Urinary bladder (tissue), 4 donors: ENCODE data around the gene ITGB1. TPM values are rescaled to one million over a fixed set of nuclear protein-coding genes. Genes with fewer than 3 reads are reported as not detected.
A peak's percentile ranks its signal among the peaks of the same experiment; 100 is the strongest.

ENCODE experiments used
- DNase-seq: peaks from one replicate; pipeline ENCODE4 v3.0.0-alpha.2; 2015; ENCODE audit errors: extremely low spot score
- H3K27ac ChIP-seq: one replicate; pipeline ENCODE4 v1.5.1; 2013; ENCODE audit warnings: low read depth, mild to moderate bottlenecking, moderate library complexity
- H3K36me3 ChIP-seq: one replicate; pipeline ENCODE4 v1.6.1; 2013; ENCODE audit warnings: mild to moderate bottlenecking, moderate library complexity; ENCODE audit not compliant: insufficient read depth
- H3K4me1 ChIP-seq: one replicate; pipeline ENCODE4 v1.6.1; 2013; ENCODE audit warnings: mild to moderate bottlenecking, moderate library complexity; ENCODE audit not compliant: insufficient read depth
- H3K4me3 ChIP-seq: one replicate; pipeline ENCODE4 v1.5.1; 2013; ENCODE audit warnings: low read depth, low read length
- WGBS: extraction: QIAGEN DNeasy Blood & Tissue Kit; methylation state at CpG from one replicate; pipeline ENCODE4 v1.1.7; 2013; 5-methylcytosine and 5-hydroxymethylcytosine counted together
- polyA plus RNA-seq: library from polyadenylated mRNA; stranded (reverse); fragments of 200-250 nt; gene quantifications from one replicate; pipeline ENCODE4 v1.2.3, GENCODE V29; 2013
- total RNA-seq: library from RNA; depleted of rRNA; stranded (reverse); fragments of >200 nt; gene quantifications from one replicate; pipeline ENCODE4 v1.2.3, GENCODE V29; 2014
- donor health status: healthy with polysubstance abuse.
- donor health status: healthy.

The ITGB1 gene
- total and polyA plus RNA-seq, 2 donors, result 527 to 1,010 TPM

DNA sequence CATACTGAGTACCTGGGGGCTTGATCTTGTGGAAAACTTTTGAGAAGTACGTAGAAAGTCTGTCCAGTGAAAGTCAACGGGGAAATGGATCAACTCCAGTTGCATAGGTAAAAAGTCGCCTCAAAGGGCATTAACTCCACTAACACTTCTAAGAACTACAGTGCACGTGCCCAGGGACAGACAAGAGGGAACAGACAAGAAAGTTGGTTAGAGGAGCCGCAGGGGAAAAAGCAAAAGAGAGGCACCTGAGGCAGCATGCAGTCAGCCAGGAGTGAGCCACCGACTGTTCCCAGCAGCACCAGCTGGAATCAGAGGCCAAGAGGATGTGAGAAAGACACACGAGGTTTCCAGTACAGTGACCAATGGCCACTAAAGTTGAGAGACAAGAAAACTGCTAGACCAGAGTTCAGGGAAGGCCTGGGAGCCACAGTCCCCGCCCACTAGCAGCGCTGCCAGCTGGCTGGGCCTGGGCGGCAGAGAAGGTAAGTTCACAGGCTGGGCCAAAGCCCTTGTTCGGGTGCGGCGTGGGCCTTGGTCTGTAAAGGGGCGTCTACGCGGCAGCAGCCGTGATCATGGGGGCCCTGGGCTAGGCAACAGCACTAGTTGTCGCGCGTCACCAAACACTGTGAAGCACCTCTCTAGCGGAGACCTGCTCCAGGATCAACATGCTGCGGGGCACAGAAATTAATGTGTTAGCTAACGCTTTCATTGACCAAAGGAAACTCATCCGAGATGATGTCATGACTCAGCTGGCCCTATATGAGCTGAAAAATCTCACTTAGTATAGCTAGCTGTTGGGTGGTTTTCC, 14.0 kb downstream of the ITGB1 start:
- no peak for DNase-seq
- H3K27ac ChIP-seq, result no peak overlapping the region
- no peak overlapping the region for H3K4me3 ChIP-seq
- H3K4me1 ChIP-seq, result peaks cover 3% of the 10 kb centered on the region
- WGBS, result 84% methylated on average over 24 of the region's 24 CpGs
- H3K36me3 ChIP-seq, result no peaks in the 10 kb centered on the region

DNA sequence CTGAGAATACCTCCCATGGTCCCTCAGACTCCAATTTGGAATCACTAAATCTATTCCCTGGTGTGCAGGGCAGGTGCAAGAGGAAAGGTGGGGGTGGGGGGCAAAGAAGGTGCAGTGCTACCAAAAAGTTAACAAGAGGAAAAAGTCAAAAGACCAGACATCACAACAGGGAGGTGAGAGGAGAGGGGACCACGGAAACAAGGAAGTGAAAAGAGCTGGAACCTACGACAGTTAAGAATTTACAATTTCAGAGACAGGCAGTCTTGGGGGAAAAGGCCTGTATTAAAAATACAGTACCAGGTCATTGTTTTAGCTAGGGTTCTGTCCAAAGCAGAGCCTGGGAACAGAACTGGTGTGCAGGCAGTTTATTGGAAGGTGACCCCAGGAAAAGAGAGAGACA, 14.6 kb downstream of the ITGB1 start:
- WGBS, result 52% methylated on average over 2 of the region's 2 CpGs
- Histone ChIP-seq H3K27ac (no peak overlapping the region), H3K4me3 (no peak overlapping the region), H3K4me1 (peaks cover 3% of the 10 kb centered on the region), H3K36me3 (no peaks in the 10 kb centered on the region)
- no peak for DNase-seq

DNA sequence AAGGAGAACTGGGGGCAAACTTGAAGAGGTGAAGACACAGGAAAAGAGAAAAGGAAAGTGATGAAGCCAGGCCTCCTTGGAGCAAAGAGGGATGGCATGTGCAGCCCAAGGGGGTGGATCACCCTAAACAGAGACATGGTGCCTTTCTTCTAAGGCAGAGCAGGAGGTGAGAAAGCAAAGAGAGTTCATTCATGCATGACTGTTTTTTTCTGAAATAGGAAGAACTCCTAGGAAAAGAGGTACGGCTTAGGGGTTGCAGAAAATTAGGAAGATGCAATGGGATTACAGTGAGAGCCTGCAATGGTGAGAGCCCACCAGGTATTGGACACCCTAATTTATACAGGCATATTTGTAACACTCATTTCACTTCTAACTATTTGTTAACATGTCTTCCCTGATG, 15.9 kb downstream of the ITGB1 start:
- peaks cover 3% of the 10 kb centered on the region for H3K4me1 ChIP-seq
- 98% methylated on average over 1 of the region's 1 CpG for WGBS

DNA sequence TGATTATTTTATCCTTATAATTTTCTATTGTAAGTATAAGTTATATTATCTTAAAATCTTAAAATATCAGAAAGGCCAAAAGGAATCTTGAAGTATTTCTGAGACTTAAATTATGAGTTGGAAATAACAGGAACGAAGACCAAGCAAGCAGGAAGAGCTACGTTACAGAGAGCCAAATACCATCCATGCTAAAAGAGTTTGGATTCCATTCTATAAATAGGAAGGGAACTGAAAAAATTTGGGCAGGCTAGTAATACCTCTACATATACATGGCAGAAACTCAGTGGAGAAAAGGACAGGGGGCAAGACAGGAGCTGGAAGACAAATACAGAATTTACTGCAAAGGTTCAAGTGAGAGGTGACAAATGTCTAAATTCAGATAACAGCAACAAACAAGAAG, 16.7 kb downstream of the ITGB1 start:
- Histone ChIP-seq H3K27ac (no peak overlapping the region), H3K4me3 (no peak overlapping the region), H3K36me3 (no peaks in the 10 kb centered on the region), H3K4me1 (peaks cover 3% of the 10 kb centered on the region)
- DNase-seq, result no peak
- WGBS, result 10% methylated on average over 2 of the region's 2 CpGs

More for the DNA sequence above, 15.9 kb downstream of the ITGB1 start:
- no peaks in the 10 kb centered on the region for H3K36me3 ChIP-seq
- H3K4me3 ChIP-seq, result no peak overlapping the region
- H3K27ac ChIP-seq, result no peak overlapping the region
- DNase-seq, result no peak

DNA sequence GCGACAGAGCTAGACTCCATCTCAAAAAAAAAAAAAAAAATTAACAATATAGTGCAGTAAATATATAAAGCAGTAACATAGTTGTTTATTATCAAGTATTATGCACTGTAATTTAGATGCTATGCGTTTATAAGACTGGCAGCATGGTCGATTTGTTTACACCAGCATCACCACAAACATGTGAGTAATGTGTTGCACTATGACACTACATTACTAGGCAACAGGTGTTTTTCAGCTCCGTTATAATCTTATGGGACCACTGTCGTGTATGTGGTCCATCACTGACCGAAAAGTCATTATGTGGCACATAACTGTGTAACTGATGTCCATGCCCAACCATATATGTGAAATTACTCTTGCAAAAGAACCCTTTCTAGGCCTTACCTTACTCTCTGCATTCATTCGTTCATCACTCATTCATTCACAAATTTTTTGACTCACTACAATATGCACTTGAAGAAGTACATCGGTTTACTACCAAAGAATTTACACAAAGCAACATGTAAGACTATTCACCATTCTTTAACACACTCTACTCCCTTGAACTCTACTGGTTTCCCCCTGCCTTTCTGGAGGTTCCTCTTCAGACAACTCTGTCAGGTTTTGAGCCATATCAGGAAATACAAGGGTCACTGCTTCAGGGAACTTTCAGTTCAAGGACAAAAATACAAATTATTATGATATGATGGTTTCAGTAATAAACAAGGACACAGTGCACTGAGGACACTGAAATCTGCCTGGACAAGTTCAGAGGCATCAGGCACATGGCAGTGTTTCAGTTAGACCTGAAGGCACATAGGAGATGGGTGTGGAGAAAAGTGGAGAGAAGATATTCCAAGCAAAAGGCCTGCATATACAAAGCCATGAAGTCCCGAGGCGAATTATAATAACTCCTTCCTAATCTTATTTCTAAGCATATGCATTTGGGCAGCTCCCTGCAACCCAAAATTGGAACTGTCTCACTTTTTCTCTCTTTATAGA, 17.4 kb downstream of the ITGB1 start:
- Histone ChIP-seq H3K36me3 (no peaks in the 10 kb centered on the region), H3K4me3 (no peak overlapping the region), H3K27ac (no peak overlapping the region), H3K4me1 (peaks cover 3% of the 10 kb centered on the region)
- WGBS, result 61% methylated on average over 10 of the region's 10 CpGs
- DNase-seq, result no peak

DNA sequence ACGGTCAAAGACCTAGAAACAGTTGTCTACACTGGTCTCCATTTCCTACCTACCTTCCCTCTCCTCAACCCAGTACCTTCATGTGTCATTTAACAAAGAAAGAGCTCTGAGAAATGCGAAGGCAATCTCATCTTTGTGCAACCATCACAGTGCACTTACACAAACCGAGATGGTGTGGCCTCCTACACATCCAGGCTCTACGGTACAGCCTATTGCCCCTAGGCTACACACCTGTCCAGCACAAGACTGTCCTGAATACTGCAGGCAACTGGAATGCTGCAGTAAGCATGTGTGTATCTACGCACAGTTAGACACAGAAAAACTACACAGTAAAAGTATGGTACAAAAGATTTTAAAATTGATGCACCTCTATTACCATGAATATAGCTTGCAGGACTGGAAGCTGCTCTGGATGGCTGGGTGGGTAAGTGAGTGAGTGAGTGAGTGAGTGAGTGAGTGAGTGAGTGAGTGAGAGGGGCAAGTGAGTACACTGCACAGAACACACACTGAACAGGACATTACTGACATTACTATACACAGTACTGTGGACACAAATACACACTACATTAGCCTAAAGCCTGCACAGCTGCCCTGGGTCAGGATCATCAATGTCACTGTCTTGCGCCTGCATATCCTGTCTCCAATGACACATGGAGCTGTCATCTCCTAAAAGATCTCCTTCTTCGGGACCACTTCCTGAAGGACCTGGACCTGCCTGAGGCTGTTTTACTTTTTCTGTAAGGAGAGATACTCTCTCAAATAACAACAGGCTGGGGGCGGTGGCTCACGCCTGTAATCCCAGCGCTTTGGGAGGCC, 18.5 kb downstream of the ITGB1 start:
- WGBS, result 88% methylated on average over 10 of the region's 10 CpGs
- H3K4me1 ChIP-seq, result peaks cover 3% of the 10 kb centered on the region
- no peaks in the 10 kb centered on the region for H3K36me3 ChIP-seq
- no peak for DNase-seq
- no peak overlapping the region for H3K4me3 ChIP-seq
- no peak overlapping the region for H3K27ac ChIP-seq

DNA sequence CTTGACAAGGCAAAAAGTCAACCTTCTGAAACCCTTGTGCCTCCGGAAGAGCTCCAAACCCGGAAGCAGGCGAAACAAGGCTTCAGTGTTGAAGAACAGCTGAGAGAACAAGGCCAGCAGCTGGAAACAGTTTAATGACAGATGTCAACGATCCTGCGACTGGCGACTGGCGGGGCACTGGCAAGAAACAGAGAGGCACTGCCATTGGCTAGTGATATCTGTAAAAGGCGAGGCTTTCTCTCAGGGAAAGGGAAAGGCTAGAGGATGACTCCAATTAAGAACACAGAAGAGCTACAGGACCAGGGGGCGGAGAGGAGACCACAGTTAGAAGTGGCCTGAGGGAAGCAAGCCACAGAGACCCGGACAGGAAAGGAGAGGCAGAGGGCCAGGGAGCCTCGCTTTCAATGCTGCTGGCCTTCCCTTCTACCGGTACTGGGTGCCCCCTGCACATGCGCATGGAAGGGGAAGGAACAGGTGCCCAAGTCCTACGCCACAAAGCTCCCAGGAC, 19.4 kb downstream of the ITGB1 start:
- peaks cover 1% of the 10 kb centered on the region for H3K4me1 ChIP-seq
- no peak overlapping the region for H3K4me3 ChIP-seq

DNA sequence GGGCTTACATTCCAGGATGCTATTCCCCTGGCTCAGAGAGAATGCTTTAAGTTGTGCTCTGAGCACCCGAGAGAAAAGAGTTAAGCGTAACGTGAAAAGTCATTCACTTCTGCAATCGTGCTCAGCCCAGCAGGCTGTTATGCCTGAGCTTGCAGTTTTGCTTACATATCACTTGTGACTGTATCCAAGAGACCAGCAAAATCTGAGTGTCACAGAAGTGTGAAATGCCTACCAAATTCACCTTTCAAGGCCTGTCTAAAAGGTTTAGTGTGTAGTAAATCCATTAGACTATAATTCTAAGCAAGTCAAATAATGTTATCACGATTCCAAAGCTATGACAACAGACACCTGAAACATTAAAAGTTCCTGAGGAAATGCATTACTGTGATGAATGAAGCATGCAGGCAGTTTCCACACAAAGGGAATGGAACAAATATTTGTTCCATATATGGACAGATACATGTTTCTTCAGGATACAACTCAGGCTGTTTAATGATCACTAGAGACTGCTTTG, 20.1 kb downstream of the ITGB1 start:
- Histone ChIP-seq H3K4me1 (peaks cover 1% of the 10 kb centered on the region), H3K4me3 (no peak overlapping the region), H3K27ac (no peak overlapping the region), H3K36me3 (no peaks in the 10 kb centered on the region)
- 9% methylated on average over 5 of the region's 5 CpGs for WGBS
- no peak for DNase-seq

More for the DNA sequence above, 19.4 kb downstream of the ITGB1 start:
- 35% methylated on average over 14 of the region's 14 CpGs for WGBS
- Histone ChIP-seq H3K27ac (peak overlapping the region; percentile 39), H3K36me3 (no peaks in the 10 kb centered on the region)
- DNase-seq, result no peak

DNA sequence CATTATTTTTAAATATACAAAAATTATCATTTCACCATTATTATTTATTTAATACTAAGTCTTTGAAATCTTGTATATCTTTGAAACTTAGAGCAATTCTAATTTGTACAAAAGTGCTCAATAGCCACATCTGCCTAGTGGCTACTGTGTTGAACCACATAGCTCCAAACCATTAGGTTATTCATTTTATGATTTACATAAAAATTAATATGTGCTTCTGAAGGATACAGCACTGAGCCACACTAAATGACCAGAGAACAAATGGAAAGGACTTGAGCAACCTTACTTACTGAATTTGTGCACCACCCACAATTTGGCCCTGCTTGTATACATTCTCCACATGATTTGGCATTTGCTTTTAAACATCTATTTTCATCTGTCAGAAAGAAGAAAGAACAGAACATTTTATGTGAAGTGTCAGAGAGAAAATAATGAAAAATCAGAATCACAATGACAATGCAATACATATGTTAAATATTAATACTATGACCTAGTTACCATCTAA, 25.8 kb downstream of the ITGB1 start:
- no peak overlapping the region for H3K27ac ChIP-seq
- no peaks in the 10 kb centered on the region for H3K4me1 ChIP-seq
- no peak overlapping the region for H3K4me3 ChIP-seq
- H3K36me3 ChIP-seq, result no peaks in the 10 kb centered on the region
- DNase-seq, result no peak

DNA sequence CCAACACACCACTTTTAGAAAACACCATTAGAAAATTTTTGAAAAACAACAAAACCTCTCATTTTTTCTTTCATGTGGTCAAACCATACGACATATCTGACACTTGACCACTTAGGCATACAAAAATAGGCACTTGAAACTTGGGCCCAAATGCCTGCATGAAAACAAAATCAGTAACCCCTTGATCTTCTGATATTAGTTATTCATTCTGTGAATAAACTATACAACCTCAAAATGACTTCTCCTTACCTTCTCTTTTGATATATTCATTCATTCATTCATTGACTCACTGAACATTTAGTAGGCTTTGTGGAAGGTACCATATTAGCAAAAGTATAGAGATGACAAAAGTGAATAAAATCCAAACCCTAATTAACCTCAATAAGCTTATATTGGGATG, 26.4 kb downstream of the ITGB1 start:
- DNase-seq, result no peak
- no peaks in the 10 kb centered on the region for H3K4me1 ChIP-seq
- no peak overlapping the region for H3K27ac ChIP-seq
- no peak overlapping the region for H3K4me3 ChIP-seq
- 76% methylated on average over 1 of the region's 1 CpG for WGBS
- peaks cover 2% of the 10 kb centered on the region for H3K36me3 ChIP-seq

DNA sequence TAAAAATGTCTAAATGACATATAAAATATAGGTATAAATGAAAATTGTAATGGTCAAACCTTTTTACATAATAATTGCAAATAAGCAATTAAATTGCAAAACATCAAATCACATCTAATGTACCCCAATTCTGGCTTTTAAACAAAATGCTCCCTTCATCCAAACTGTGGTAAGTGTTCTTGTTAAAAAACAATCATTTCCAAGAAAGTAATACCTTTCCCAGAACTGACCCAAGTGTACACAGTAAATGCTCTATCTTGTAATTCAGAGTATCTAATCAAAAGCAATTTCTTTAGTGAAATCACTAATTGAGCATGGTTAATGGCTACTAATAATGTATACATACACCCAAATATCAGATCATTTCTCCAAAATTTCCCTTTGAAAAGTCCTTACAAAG, 28.0 kb downstream of the ITGB1 start:
- DNase-seq, result no peak
- Histone ChIP-seq H3K27ac (no peak overlapping the region), H3K4me1 (no peaks in the 10 kb centered on the region), H3K36me3 (peaks cover 2% of the 10 kb centered on the region), H3K4me3 (no peak overlapping the region)

DNA sequence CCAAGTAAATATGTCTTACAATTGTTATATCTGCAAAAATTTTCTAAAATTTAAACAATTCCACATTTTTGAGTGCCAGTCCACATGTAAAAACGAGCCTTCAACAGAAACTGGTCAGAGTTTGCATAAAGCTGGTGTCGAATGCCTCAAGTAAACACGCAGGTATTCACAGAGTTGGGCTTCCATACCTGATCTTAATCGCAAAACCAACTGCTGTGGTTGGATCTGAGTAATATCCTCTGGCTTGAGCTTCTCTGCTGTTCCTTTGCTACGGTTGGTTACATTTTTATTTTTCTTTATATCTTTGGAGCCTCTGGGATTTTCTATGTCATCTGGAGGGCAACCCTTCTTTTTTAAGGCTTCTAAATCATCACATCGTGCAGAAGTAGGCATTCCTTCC, 28.4 kb downstream of the ITGB1 start:
- Histone ChIP-seq H3K27ac (no peak overlapping the region), H3K4me3 (no peak overlapping the region), H3K4me1 (no peaks in the 10 kb centered on the region), H3K36me3 (peaks cover 2% of the 10 kb centered on the region)
- no peak for DNase-seq
- WGBS, result 73% methylated on average over 6 of the region's 6 CpGs

DNA sequence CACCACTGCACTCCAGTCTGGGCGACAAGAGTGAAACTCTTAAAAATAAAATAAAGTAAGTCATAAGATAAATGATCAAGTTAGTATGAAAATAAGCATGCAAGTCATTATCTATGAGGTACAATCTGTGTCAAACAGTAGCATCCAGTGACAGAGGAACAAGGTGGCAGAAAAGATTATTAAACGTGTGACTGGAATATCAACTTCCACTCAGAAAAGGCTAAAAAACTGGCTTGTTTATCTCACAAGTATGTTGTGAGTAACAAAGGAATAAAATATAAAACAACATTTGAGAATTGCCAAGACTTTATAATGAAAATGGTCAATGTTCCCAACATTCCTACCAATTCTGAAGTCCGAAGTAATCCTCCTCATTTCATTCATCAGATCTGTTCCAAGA, 30.3 kb downstream of the ITGB1 start:
- Histone ChIP-seq H3K4me3 (no peak overlapping the region), H3K4me1 (no peaks in the 10 kb centered on the region), H3K36me3 (peaks cover 2% of the 10 kb centered on the region), H3K27ac (peak overlapping the region; percentile 59)
- DNase-seq, result no peak
- 93% methylated on average over 3 of the region's 3 CpGs for WGBS
